ENCODE results near the gene DLG2.

Gene DLG2

DNA sequence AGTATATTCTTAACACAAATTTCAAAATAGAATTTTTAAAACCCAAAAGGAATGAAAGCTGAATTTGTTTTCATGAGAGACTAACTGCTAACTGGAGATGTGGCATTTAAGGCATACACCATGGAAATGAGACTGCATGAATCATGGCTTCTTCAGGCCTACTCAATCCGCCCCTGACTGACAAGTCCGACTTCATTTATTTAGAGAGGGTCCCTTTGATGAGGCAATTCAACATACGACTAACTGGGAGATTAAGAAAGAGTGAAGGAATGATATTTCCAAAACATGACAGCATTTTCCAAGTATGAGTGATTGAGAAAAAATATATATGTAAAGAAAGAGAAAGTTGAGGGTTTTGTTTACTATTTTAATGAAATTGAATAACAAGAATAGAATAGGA lies 720.1 kb downstream of the DLG2 start:
- TF ChIP-seq, protein P1, sequence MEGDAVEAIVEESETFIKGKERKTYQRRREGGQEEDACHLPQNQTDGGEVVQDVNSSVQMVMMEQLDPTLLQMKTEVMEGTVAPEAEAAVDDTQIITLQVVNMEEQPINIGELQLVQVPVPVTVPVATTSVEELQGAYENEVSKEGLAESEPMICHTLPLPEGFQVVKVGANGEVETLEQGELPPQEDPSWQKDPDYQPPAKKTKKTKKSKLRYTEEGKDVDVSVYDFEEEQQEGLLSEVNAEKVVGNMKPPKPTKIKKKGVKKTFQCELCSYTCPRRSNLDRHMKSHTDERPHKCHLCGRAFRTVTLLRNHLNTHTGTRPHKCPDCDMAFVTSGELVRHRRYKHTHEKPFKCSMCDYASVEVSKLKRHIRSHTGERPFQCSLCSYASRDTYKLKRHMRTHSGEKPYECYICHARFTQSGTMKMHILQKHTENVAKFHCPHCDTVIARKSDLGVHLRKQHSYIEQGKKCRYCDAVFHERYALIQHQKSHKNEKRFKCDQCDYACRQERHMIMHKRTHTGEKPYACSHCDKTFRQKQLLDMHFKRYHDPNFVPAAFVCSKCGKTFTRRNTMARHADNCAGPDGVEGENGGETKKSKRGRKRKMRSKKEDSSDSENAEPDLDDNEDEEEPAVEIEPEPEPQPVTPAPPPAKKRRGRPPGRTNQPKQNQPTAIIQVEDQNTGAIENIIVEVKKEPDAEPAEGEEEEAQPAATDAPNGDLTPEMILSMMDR (IDR thresholded peaks at IDR 0.05; ENCODE audit: low read depth, low read length): no peak
- peak; percentile 40 for DNase-seq (ENCODE audit: extremely low read depth, low read depth)

DNA sequence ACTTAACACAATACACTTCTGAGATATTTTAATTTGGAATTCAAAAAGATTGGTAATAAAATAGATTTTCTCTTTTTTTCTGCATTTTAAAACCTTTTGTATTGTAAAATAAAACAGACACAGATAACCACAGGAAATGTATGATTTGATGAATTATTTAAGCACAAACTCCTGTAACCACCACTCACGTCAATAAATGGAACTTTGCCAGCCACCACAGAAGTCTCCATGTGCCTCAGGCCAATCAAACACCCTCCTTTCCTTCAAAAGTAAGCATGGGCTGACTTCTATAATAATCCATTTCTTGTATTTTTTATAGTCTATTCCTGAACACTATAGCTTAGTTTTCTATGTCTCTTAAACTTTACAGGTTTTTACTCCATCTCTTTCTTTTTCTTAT lies 721.7 kb downstream of the DLG2 start:
- TF ChIP-seq, protein P1 (IDR thresholded peaks at IDR 0.05; ENCODE audit: low read depth, low read length): no peak
- DNase-seq (ENCODE audit: extremely low read depth, low read depth): peak; percentile 43

DNA sequence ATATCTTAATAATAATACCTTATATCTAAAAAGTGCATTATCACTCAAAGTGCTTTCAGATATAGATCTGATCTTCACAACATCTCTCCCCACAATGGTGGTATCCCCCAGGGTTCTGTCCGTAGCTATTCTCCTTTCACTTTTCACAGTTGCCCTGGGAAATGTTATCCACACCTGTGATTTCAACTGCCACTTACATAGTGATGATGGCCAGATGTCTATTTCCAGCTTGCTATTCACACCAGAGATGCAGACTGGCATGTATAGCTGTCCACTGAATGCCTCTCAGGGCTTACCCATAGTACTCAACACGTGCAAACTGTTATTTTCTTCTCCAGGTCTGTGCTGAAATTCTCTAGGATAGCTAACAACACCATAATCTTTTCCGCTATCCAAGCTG lies 724.7 kb downstream of the DLG2 start:
- TF ChIP-seq, protein P1 (IDR thresholded peaks at IDR 0.05; ENCODE audit: low read depth, low read length): no peak

DNA sequence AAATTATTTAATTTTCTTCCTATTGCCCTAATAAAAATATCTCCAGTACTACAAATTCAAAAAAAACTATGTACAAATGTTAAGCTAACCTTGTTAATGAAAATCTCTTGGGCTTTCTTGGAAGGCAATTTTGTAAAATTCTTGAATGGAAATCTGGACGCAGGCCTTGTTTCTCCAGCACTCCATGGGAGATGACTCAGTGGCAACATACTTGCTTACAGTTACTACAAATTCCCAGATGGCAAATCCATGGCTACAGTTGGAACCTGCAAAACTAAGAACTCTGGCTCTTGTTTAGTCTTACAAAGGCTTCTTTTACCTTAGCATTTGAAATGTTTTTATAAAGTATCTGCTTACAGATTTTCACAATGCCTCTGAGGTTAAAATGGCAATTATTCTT lies 725.2 kb downstream of the DLG2 start:
- TF ChIP-seq, protein P1 (IDR thresholded peaks at IDR 0.05; ENCODE audit: low read depth, low read length): no peak
- DNase-seq (ENCODE audit: extremely low read depth, low read depth): peak; percentile 72

More for the DNA sequence above, 724.7 kb downstream of the DLG2 start:
- no peak for DNase-seq (ENCODE audit: extremely low read depth, low read depth)

DNA sequence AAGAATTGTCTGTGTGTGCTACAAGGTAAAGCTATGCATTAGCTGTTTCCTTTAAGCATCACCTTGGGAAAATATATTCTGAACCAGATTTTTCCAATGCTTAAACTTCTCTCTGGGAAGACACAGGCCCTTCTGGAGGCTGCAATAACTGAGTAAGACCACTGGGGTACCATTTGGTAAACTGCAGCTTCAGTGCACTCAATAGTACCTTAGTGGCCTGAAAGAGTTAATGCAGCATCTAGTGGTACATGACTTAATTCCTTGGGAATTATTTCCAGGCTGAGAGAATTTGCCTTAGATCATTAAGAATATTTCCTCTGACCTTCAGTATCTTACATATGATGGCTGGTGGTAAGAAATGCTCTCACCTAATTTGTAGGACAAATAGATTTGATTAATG lies 727.4 kb downstream of the DLG2 start:
- DNase-seq (ENCODE audit: extremely low read depth, low read depth): no peak
- TF ChIP-seq, protein P1 (IDR thresholded peaks at IDR 0.05; ENCODE audit: low read depth, low read length): no peak; the same call in 1 of the 2 replicates

DNA sequence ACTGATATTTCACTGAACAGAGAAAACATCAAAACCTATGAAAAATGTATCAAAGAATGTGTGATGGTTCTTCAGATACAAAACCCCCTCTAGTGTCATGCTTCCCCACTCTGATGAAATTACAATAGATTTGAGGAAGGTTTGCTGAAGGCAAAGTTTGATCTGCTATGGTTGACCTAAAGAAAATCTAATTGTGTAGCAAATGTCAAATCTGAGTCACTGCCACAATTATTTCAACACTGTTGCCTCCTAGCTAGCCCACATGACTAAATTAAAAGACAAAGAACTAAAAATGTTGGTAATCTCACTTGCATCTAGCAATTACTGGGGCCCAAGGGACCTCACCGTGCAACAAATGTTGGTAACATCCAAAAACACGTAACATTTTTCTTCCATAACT lies 728.0 kb downstream of the DLG2 start:
- no peak for DNase-seq (ENCODE audit: extremely low read depth, low read depth)
- TF ChIP-seq, protein P1 (IDR thresholded peaks at IDR 0.05; ENCODE audit: low read depth, low read length): no peak

DNA sequence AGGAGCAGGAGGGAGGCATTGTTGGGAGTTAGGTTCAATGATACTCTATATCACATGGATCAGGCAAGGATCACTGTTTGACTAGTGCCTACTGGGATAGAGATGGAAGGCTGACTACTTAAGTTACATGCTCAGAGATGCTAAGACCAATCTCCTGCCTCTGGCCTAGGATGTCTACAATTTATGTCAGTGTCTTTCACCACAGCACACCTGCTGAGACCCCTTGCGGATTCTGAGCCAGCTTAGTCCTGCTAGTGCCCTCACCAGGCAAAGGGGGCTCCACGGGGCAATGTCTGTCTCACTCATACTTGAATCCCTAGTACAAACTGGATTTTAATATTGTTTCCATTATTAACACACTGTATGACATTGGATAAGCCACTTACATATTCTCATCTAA lies 732.5 kb downstream of the DLG2 start:
- DNase-seq (ENCODE audit: extremely low read depth, low read depth): no peak
- TF ChIP-seq, protein P1 (IDR thresholded peaks at IDR 0.05; ENCODE audit: low read depth, low read length): no peak
